Measurements from ENCODE around the gene HABP4.

The HABP4 gene

GRCh38 chr9:96448546-96449170 is 1.3 kb upstream of the HABP4 start:
- Mint-ChIP-seq H3K27me3 (no peaks in the 10 kb centered on the region), H3K4me1 (peaks cover 9% of the 10 kb centered on the region), H3K9me3 (no peaks in the 10 kb centered on the region), H3K36me3 (no peaks in the 10 kb centered on the region), H3K27ac (no peak overlapping the region), H3K4me3 (no peak overlapping the region)
- no peak for ATAC-seq (ENCODE audit: low read depth)
- no peak for DNase-seq (ENCODE audit: low spot score in 2 of 2)

GRCh38 chr9:96449523-96449844 is 485 bp upstream of the HABP4 start:
- DNase-seq (ENCODE audit: low spot score in 2 of 2), result no peak
- peaks cover 10% of the 10 kb centered on the region for H3K4me1 Mint-ChIP-seq
- no peaks in the 10 kb centered on the region for H3K36me3 Mint-ChIP-seq
- no peaks in the 10 kb centered on the region for H3K27me3 Mint-ChIP-seq
- H3K27ac Mint-ChIP-seq, result no peak overlapping the region
- ATAC-seq (ENCODE audit: low read depth), result peak; percentile 7
- no peaks in the 10 kb centered on the region for H3K9me3 Mint-ChIP-seq
- H3K4me3 Mint-ChIP-seq, result peak overlapping the region; percentile 83

GRCh38 chr9:96450613-96451528 is 902 bp downstream of the HABP4 start:
- DNase-seq (ENCODE audit: low spot score in 2 of 2), result peak; percentile 13 to 30
- Mint-ChIP-seq H3K4me1 (peaks cover 10% of the 10 kb centered on the region), H3K36me3 (no peaks in the 10 kb centered on the region), H3K27me3 (no peaks in the 10 kb centered on the region), H3K27ac (peak overlapping the region; percentile 43), H3K9me3 (no peaks in the 10 kb centered on the region), H3K4me3 (peak overlapping the region; percentile 85)
- peak; percentile 10 for ATAC-seq (ENCODE audit: low read depth)

- Mint-ChIP-seq H3K4me3 (no peak overlapping the region), H3K27me3 (no peaks in the 10 kb centered on the region), H3K9me3 (no peaks in the 10 kb centered on the region), H3K27ac (no peak overlapping the region), H3K4me1 (peaks cover 10% of the 10 kb centered on the region), H3K36me3 (peaks cover 3% of the 10 kb centered on the region)
- ATAC-seq (ENCODE audit: low read depth) (no peak), DNase-seq (ENCODE audit: low spot score in 2 of 2) (no peak)
These were observed 3.7 kb downstream of the HABP4 start for GRCh38 chr9:96453625-96454024.

GRCh38 chr9:96457266-96457665 is 7.3 kb downstream of the HABP4 start:
- H3K4me3 Mint-ChIP-seq, result no peak overlapping the region
- ATAC-seq (ENCODE audit: low read depth), result no peak
- no peak for DNase-seq (ENCODE audit: low spot score in 2 of 2)
- peaks cover 2% of the 10 kb centered on the region for H3K4me1 Mint-ChIP-seq
- H3K36me3 Mint-ChIP-seq, result peaks cover 9% of the 10 kb centered on the region
- H3K27me3 Mint-ChIP-seq, result no peaks in the 10 kb centered on the region
- no peaks in the 10 kb centered on the region for H3K9me3 Mint-ChIP-seq
- H3K27ac Mint-ChIP-seq, result no peak overlapping the region

- DNase-seq (ENCODE audit: low spot score in 2 of 2), result no peak
- Mint-ChIP-seq H3K9me3 (no peaks in the 10 kb centered on the region), H3K4me1 (peaks cover 2% of the 10 kb centered on the region), H3K27me3 (no peaks in the 10 kb centered on the region), H3K4me3 (no peak overlapping the region), H3K27ac (no peak overlapping the region), H3K36me3 (peaks cover 9% of the 10 kb centered on the region)
- ATAC-seq (ENCODE audit: low read depth), result no peak
These were observed 8.3 kb downstream of the HABP4 start for GRCh38 chr9:96458226-96458625.

- H3K36me3 Mint-ChIP-seq, result peaks cover 9% of the 10 kb centered on the region
- no peaks in the 10 kb centered on the region for H3K9me3 Mint-ChIP-seq
- ATAC-seq (ENCODE audit: low read depth) (no peak), DNase-seq (ENCODE audit: low spot score in 2 of 2) (no peak)
- H3K27ac Mint-ChIP-seq, result no peak overlapping the region
- H3K4me1 Mint-ChIP-seq, result no peaks in the 10 kb centered on the region
- H3K4me3 Mint-ChIP-seq, result no peak overlapping the region
- H3K27me3 Mint-ChIP-seq, result no peaks in the 10 kb centered on the region
These were observed 9.5 kb downstream of the HABP4 start for GRCh38 chr9:96459268-96460007.

- Mint-ChIP-seq H3K36me3 (peaks cover 11% of the 10 kb centered on the region), H3K4me3 (no peak overlapping the region), H3K9me3 (no peaks in the 10 kb centered on the region), H3K27me3 (no peaks in the 10 kb centered on the region), H3K27ac (no peak overlapping the region), H3K4me1 (no peaks in the 10 kb centered on the region)
- ATAC-seq (ENCODE audit: low read depth) (no peak), DNase-seq (ENCODE audit: low spot score in 2 of 2) (no peak)
These were observed 10.5 kb downstream of the HABP4 start for GRCh38 chr9:96460470-96460869.

GRCh38 chr9:96460882-96461281 is 10.9 kb downstream of the HABP4 start:
- H3K4me3 Mint-ChIP-seq, result no peak overlapping the region
- H3K4me1 Mint-ChIP-seq, result no peaks in the 10 kb centered on the region
- peaks cover 15% of the 10 kb centered on the region for H3K36me3 Mint-ChIP-seq
- DNase-seq (ENCODE audit: low spot score in 2 of 2), result no peak
- H3K27ac Mint-ChIP-seq, result no peak overlapping the region
- no peaks in the 10 kb centered on the region for H3K9me3 Mint-ChIP-seq
- H3K27me3 Mint-ChIP-seq, result no peaks in the 10 kb centered on the region
- ATAC-seq (ENCODE audit: low read depth), result no peak

GRCh38 chr9:96461336-96461735 is 11.4 kb downstream of the HABP4 start:
- Mint-ChIP-seq H3K36me3 (peaks cover 17% of the 10 kb centered on the region), H3K9me3 (no peaks in the 10 kb centered on the region), H3K27me3 (no peaks in the 10 kb centered on the region), H3K27ac (no peak overlapping the region), H3K4me3 (no peak overlapping the region), H3K4me1 (no peaks in the 10 kb centered on the region)
- no peak for DNase-seq (ENCODE audit: low spot score in 2 of 2)
- ATAC-seq (ENCODE audit: low read depth), result no peak

- no peak overlapping the region for H3K27ac Mint-ChIP-seq
- ATAC-seq (ENCODE audit: low read depth) (no peak), DNase-seq (ENCODE audit: low spot score in 2 of 2) (no peak)
- peaks cover 20% of the 10 kb centered on the region for H3K36me3 Mint-ChIP-seq
- H3K27me3 Mint-ChIP-seq, result no peaks in the 10 kb centered on the region
- H3K4me3 Mint-ChIP-seq, result no peak overlapping the region
- no peaks in the 10 kb centered on the region for H3K9me3 Mint-ChIP-seq
- H3K4me1 Mint-ChIP-seq, result no peaks in the 10 kb centered on the region
These were observed 12.6 kb downstream of the HABP4 start for GRCh38 chr9:96462541-96462940.

GRCh38 chr9:96464426-96464825 is 14.5 kb downstream of the HABP4 start:
- no peaks in the 10 kb centered on the region for H3K4me1 Mint-ChIP-seq
- H3K9me3 Mint-ChIP-seq, result no peaks in the 10 kb centered on the region
- ATAC-seq (ENCODE audit: low read depth) (no peak), DNase-seq (ENCODE audit: low spot score in 2 of 2) (no peak)
- no peak overlapping the region for H3K4me3 Mint-ChIP-seq
- H3K36me3 Mint-ChIP-seq, result peaks cover 19% of the 10 kb centered on the region
- H3K27me3 Mint-ChIP-seq, result no peaks in the 10 kb centered on the region
- H3K27ac Mint-ChIP-seq, result no peak overlapping the region

- Mint-ChIP-seq H3K27ac (no peak overlapping the region), H3K4me3 (no peak overlapping the region), H3K4me1 (no peaks in the 10 kb centered on the region), H3K36me3 (peaks cover 22% of the 10 kb centered on the region), H3K9me3 (no peaks in the 10 kb centered on the region), H3K27me3 (no peaks in the 10 kb centered on the region)
- DNase-seq (ENCODE audit: low spot score in 2 of 2) (no peak), ATAC-seq (ENCODE audit: low read depth) (no peak)
These were observed 17.8 kb downstream of the HABP4 start for GRCh38 chr9:96467784-96468183.

GRCh38 chr9:96476013-96476412 is 26.0 kb downstream of the HABP4 start:
- Mint-ChIP-seq H3K36me3 (peaks cover 11% of the 10 kb centered on the region), H3K4me3 (no peak overlapping the region), H3K27me3 (no peaks in the 10 kb centered on the region), H3K9me3 (no peaks in the 10 kb centered on the region), H3K4me1 (peaks cover 6% of the 10 kb centered on the region), H3K27ac (no peak overlapping the region)
- DNase-seq (ENCODE audit: low spot score in 2 of 2) (no peak), ATAC-seq (ENCODE audit: low read depth) (no peak)

Measured in memory B cell (primary cell).